Measurements from ENCODE around the gene SP2.

Gene SP2

GRCh38 chr17:47962901-47963300, 66.9 kb downstream of the SP2 start:
- DNase-seq = no peak
- no peak for TF ChIP-seq GATA1 (IDR thresholded peaks at IDR 0.05; ENCODE audit: low read depth, low read length)
- no peak for TF ChIP-seq POLR2A (IDR thresholded peaks at IDR 0.05; ENCODE audit: low read length)

GRCh38 chr17:47964856-47965255, 68.8 kb downstream of the SP2 start:
- DNase-seq = no peak
- no peak for TF ChIP-seq POLR2A (IDR thresholded peaks at IDR 0.05; ENCODE audit: low read length)
- TF ChIP-seq GATA1 (IDR thresholded peaks at IDR 0.05; ENCODE audit: low read depth, low read length) = no peak

GRCh38 chr17:47966079-47966519, 70.1 kb downstream of the SP2 start:
- no peak for TF ChIP-seq POLR2A (IDR thresholded peaks at IDR 0.05; ENCODE audit: low read length)
- TF ChIP-seq GATA1 (IDR thresholded peaks at IDR 0.05; ENCODE audit: low read depth, low read length) = no peak
- peak in 1 of 2 experiments; percentile 15 for DNase-seq

- TF ChIP-seq POLR2A (IDR thresholded peaks at IDR 0.05; ENCODE audit: low read length) (no peak), GATA1 (IDR thresholded peaks at IDR 0.05; ENCODE audit: low read depth, low read length) (no peak)
- no peak for DNase-seq
Observed at GRCh38 chr17:47967607-47968252, 71.7 kb downstream of the SP2 start.

GRCh38 chr17:47968836-47969235, 72.8 kb downstream of the SP2 start:
- DNase-seq = no peak
- TF ChIP-seq GATA1 (IDR thresholded peaks at IDR 0.05; ENCODE audit: low read depth, low read length) (no peak), POLR2A (IDR thresholded peaks at IDR 0.05; ENCODE audit: low read length) (no peak)

- peak in 1 of 2 experiments; percentile 42 for DNase-seq
- TF ChIP-seq POLR2A (IDR thresholded peaks at IDR 0.05; ENCODE audit: low read length) (no peak), GATA1 (IDR thresholded peaks at IDR 0.05; ENCODE audit: low read depth, low read length) (no peak)
Observed at GRCh38 chr17:47969930-47970724, 74.1 kb downstream of the SP2 start.

DNA sequence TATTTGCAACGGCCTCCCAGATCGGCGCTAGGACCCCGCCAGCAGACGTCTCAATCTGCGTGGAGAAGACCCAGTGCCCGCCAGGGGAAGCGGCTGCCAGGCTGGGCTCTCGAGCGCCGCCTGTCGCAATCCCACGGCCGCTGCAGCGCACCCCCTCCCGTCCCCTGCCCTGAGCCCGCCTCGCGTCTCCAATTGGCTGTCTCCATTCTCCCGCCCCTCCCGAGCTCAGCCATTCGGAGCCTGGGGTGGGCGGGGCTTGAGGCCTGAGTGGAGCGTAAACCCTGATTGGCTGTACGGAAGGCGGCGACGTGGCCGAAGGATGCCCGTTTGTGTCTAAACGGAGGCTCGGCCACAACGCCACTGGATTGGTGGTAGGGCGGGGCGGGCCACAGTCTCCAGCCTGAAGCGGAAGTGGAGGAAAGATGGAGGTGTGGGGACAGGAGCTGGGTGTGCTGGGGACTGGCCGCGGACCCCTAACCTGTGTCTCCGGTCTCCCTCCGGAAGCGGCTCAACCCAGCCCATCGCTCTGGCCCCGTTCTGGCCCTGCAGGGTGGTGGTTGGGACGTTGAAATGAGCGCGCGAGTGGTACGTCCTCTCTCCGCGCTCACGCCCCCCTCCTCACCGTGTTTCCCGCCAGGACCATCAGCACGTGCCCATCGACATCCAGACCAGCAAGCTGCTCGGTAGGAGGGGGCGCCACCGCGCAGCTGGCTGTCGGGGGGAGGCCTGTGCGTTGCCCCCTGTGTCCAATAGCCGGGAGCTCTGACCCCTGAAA, 74.9 kb downstream of the SP2 start, which contains the start of gene CDK5RAP3:
CDK5RAP3 (plus strand) TSS at position 389 of the 775 bp plus-strand sequence; CDS start at position 423, 34 bp downstream.
- TF ChIP-seq GATA1 (IDR thresholded peaks at IDR 0.05; ENCODE audit: low read depth, low read length) (no peak), POLR2A (IDR thresholded peaks at IDR 0.05; ENCODE audit: low read length) (peak; percentile 91)
- peak; percentile 99 to 100 for DNase-seq

DNA sequence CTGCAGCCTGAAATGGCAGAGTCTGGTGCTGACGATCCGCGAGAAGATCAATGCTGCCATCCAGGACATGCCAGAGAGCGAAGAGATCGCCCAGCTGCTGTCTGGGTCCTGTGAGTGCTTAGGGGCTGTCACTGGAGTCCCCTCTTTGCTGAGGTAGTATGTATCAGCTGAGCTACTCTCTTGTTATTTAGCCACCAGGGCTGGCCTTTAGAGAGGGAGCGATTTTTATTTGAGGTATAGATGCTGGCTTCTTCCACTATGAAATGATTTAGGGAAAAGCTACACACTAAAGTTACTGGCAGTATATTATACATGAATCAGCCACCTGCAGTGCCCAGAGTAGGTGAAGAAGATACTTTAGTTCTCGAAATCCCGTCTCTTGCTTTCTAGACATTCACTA, 77.5 kb downstream of the SP2 start:
- TF ChIP-seq POLR2A (IDR thresholded peaks at IDR 0.05; ENCODE audit: low read length) (no peak), GATA1 (IDR thresholded peaks at IDR 0.05; ENCODE audit: low read depth, low read length) (no peak)
- DNase-seq = no peak

- no peak for DNase-seq
- TF ChIP-seq GATA1 (IDR thresholded peaks at IDR 0.05; ENCODE audit: low read depth, low read length) = no peak
Observed at GRCh38 chr17:47975189-47975822, 79.3 kb downstream of the SP2 start.

GRCh38 chr17:47975823-47976205, 79.8 kb downstream of the SP2 start:
- TF ChIP-seq GATA1 (IDR thresholded peaks at IDR 0.05; ENCODE audit: low read depth, low read length) = no peak
- no peak for DNase-seq

DNA sequence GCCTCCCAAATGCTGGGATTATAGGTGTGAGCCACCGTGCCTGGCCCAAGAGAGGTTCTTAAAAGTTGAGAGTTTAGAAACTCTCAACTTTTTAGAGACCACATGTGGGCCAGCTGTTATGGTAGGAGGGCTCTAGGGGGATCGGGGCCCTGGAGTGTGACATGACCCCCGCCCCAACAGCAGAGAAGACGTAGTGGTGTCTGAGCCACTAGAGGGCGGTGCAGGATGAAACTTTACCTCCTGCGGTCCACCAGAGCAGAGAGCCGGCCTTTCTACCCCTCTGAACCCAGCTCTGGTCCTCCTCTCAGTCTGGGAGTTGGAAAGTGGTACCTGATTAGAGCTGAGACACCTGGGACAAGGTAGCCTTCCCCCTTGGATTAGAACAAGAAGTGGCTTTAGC, 82.3 kb downstream of the SP2 start:
- TF ChIP-seq GATA1 (IDR thresholded peaks at IDR 0.05; ENCODE audit: low read depth, low read length) (no peak), POLR2A (IDR thresholded peaks at IDR 0.05; ENCODE audit: low read length) (no peak)
- DNase-seq = peak; percentile 60 to 76
